PC-3 (cell line): Measurements from ENCODE around the gene ROS1. TPM values are rescaled to one million over a fixed set of nuclear protein-coding genes. Genes with fewer than 3 reads are reported as not detected.

Source experiments
- ATAC-seq: fragments of 200-7000 bp; cut with Tn5 transposase; 2 replicates; pipeline ENCODE4 v1.9.1; 2020; ENCODE audit warnings: mild to moderate bottlenecking, moderate library complexity
- BruUV-seq: library from RNA; stranded (reverse); fragments of 400-500 nt; replicated peaks from 2 replicates; lab custom pipeline; 2021; lab: Mats Ljungman, UMichigan
- CTCF ChIA-PET: fragments of 300-600 bp; sonication (Branson Sonifier 250); formaldehyde crosslinking; loops from one replicate; lab custom pipeline; 2022; ENCODE audit warnings: antibody characterized with exemption; lab: Charles Lee
- POLR2A ChIA-PET: fragments of 300-600 bp; sonication (Branson Sonifier 250); formaldehyde crosslinking; loops from one replicate; lab custom pipeline; 2022; ENCODE audit warnings: antibody characterized with exemption; ENCODE audit not compliant: unreplicated experiment; lab: Charles Lee
- DNase-seq: peaks from one replicate; pipeline ENCODE4 v3.0.0-alpha.2; 2015
- H2AFZ ChIP-seq: fragments of 300-600 bp; sonication (generic); 2 replicates; pipeline ENCODE4 v1.6.0; 2016; ENCODE audit warnings: antibody characterized with exemption, low read length
- H3F3A ChIP-seq: fragments of 300-600 bp; sonication (generic); one replicate; pipeline ENCODE4 v1.6.0; 2017; ENCODE audit warnings: antibody characterized with exemption, low read length, control low read depth, mild to moderate bottlenecking; ENCODE audit not compliant: unreplicated experiment
- H3K27ac ChIP-seq: fragments of 300-600 bp; sonication (generic); 2 replicates; pipeline ENCODE4 v1.5.1; 2016; ENCODE audit warnings: mild to moderate bottlenecking, low read length
- H3K27me3 ChIP-seq: fragments of 300-600 bp; sonication (generic); 2 replicates; pipeline ENCODE4 v1.6.1; 2016; ENCODE audit warnings: low read length, mixed read lengths
- H3K36me3 ChIP-seq: fragments of 300-600 bp; sonication (generic); 2 replicates; pipeline ENCODE4 v1.6.1; 2016; ENCODE audit warnings: low read depth, mixed run types, low read length, mixed read lengths
- H3K4me1 ChIP-seq: fragments of 300-600 bp; sonication (generic); 2 replicates; pipeline ENCODE4 v1.5.1; 2016; ENCODE audit warnings: low read length; ENCODE audit not compliant: insufficient read depth
- H3K4me2 ChIP-seq: fragments of 300-600 bp; sonication (generic); 2 replicates; pipeline ENCODE4 v1.6.0; 2016; ENCODE audit warnings: low read length
- H3K4me3 ChIP-seq: fragments of 300-600 bp; sonication (generic); 2 replicates; pipeline ENCODE4 v1.5.1; 2016; ENCODE audit warnings: mild to moderate bottlenecking, low read length, mixed read lengths
- H3K79me2 ChIP-seq: fragments of 300-600 bp; sonication (generic); 2 replicates; pipeline ENCODE4 v1.6.1; 2017; ENCODE audit warnings: low read length, mixed read lengths
- H3K9ac ChIP-seq: fragments of 300-600 bp; sonication (generic); 2 replicates; pipeline ENCODE4 v1.6.0; 2016; ENCODE audit warnings: mild to moderate bottlenecking, low read length
- H3K9me2 ChIP-seq: fragments of 300-600 bp; sonication (generic); replicated peaks from 2 replicates; pipeline ENCODE4 v1.6.1; 2016; ENCODE audit warnings: mixed run types, low read length, mixed read lengths
- H3K9me3 ChIP-seq: fragments of 300-600 bp; sonication (generic); 2 replicates; pipeline ENCODE4 v1.6.1; 2016; ENCODE audit warnings: low read length, mixed read lengths
- H4K20me1 ChIP-seq: fragments of 300-600 bp; sonication (generic); 2 replicates; pipeline ENCODE4 v1.6.1; 2016; ENCODE audit warnings: low read length, mixed read lengths
- CTCF ChIP-seq: fragments of 300-600 bp; sonication (generic); conservative IDR thresholded peaks from 2 replicates; pipeline ENCODE4 v1.5.1; 2017; ENCODE audit warnings: antibody characterized with exemption, low read depth, mild to moderate bottlenecking, low read length
- EZH2 ChIP-seq: fragments of 300-600 bp; sonication (generic); IDR thresholded peaks from one replicate; pipeline ENCODE4 v1.6.1; 2017; ENCODE audit warnings: antibody characterized with exemption, mild to moderate bottlenecking, low read length; ENCODE audit not compliant: unreplicated experiment
- EZH2phosphoT487 ChIP-seq: fragments of 300-600 bp; sonication (generic); IDR thresholded peaks from 2 replicates; pipeline ENCODE4 v1.6.1; 2018; ENCODE audit warnings: mild to moderate bottlenecking, antibody characterized with exemption, low read length, borderline replicate concordance
- intact Hi-C: fragments of 100-400 bp; cut with micrococcal nuclease; formaldehyde crosslinking; loops from 2 replicates; pipeline ENCODE4 v1.9.0; 2023
- total RNA-seq: library from RNA; depleted of rRNA; stranded (reverse); fragments of >200 nt; gene quantifications from 2 replicates; pipeline ENCODE4 v1.2.3, GENCODE V29; 2014

Gene ROS1
- total RNA-seq, 1 experiment from 2014 or later, result 0.07 TPM

DNA sequence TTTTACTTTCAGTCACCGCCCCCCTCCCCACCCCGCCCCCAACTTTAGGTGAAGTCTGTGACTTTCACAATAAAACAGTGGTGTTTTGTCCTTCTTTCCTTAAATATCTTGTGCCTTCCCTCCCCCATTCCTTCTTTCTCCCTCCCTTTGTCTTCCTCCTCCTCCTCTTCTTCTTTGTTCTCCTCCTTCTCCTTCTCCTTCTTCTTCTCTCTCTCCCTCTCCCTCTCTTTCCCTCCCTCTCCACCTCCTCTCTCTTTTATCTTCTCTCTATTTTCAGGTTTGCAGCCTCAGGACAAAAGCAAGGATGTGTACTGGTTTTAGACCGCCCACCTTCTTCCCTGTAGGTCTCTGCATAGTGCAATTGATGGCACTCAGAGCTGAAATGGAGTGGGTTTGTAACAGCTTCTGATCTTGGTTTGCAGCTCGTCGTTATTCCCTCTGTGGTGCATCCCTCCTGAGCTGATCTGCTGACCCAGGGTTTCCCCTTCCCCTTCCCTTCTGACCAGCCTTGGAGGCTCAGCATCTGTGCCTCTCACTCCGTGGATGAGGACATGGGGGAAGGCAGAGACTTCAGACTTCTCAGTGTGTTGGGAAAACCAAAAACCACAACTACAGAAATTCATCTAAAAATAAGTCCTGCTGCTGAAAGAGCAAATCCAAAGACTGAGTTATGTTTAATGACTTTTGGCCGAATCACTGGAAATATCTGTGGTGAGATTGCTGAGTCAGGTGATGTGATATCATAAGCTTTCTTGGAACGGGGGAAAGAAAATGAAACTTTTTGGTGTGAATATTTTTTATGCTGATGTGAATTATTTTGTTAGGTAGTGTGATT is 153.5 kb downstream of the ROS1 start:
- H3K9ac ChIP-seq, result no peak overlapping the region
- no peak for DNase-seq
- TF ChIP-seq EZH2phosphoT487 (no peak), EZH2 (no peak), CTCF (no peak)
- no peaks in the 10 kb centered on the region for H3K79me2 ChIP-seq
- no TSS peak for BruUV-seq
- no peaks in the 10 kb centered on the region for H4K20me1 ChIP-seq
- no peak overlapping the region for H2AFZ ChIP-seq
- no peaks in the 10 kb centered on the region for H3F3A ChIP-seq
- H3K4me3 ChIP-seq, result no peak overlapping the region
- H3K4me1 ChIP-seq, result no peaks in the 10 kb centered on the region
- no peaks in the 10 kb centered on the region for H3K9me3 ChIP-seq
- no peaks in the 10 kb centered on the region for H3K9me2 ChIP-seq
- CTCF ChIA-PET, result no interaction called here
- no peaks in the 10 kb centered on the region for H3K36me3 ChIP-seq
- POLR2A ChIA-PET, result no interaction called here
- no peak overlapping the region for H3K27ac ChIP-seq
- intact Hi-C loops, result no loop called here
- peaks cover 80% of the 10 kb centered on the region for H3K27me3 ChIP-seq
- ATAC-seq, result no peak
- no peak overlapping the region for H3K4me2 ChIP-seq

- H3K9ac ChIP-seq, result no peak overlapping the region
- CTCF ChIA-PET, result no interaction called here
- no peaks in the 10 kb centered on the region for H3F3A ChIP-seq
- no peak overlapping the region for H3K4me2 ChIP-seq
- H3K36me3 ChIP-seq, result no peaks in the 10 kb centered on the region
- intact Hi-C loops, result no loop called here
- H4K20me1 ChIP-seq, result no peaks in the 10 kb centered on the region
- DNase-seq (no peak), ATAC-seq (no peak)
- H3K9me3 ChIP-seq, result no peaks in the 10 kb centered on the region
- BruUV-seq, result no TSS peak
- no peak overlapping the region for H2AFZ ChIP-seq
- no peak for TF ChIP-seq CTCF
- no peak for TF ChIP-seq EZH2
- TF ChIP-seq EZH2phosphoT487, result no peak
- H3K27me3 ChIP-seq, result peaks cover 82% of the 10 kb centered on the region
- H3K4me1 ChIP-seq, result no peaks in the 10 kb centered on the region
- no peaks in the 10 kb centered on the region for H3K9me2 ChIP-seq
- POLR2A ChIA-PET, result no interaction called here
- no peak overlapping the region for H3K4me3 ChIP-seq
- H3K27ac ChIP-seq, result no peak overlapping the region
- no peaks in the 10 kb centered on the region for H3K79me2 ChIP-seq
Measured at GRCh38 chr6:117270843-117271507, 154.8 kb downstream of the ROS1 start.
